ENCODE data around the gene RAB29. TPM values are rescaled to one million over a fixed set of nuclear protein-coding genes. Genes with fewer than 3 reads are reported as not detected.

The RAB29 gene
- total RNA-seq, 4 donors from 2014 or later: 17.0 to 74.8 (median 43.4) TPM

DNA sequence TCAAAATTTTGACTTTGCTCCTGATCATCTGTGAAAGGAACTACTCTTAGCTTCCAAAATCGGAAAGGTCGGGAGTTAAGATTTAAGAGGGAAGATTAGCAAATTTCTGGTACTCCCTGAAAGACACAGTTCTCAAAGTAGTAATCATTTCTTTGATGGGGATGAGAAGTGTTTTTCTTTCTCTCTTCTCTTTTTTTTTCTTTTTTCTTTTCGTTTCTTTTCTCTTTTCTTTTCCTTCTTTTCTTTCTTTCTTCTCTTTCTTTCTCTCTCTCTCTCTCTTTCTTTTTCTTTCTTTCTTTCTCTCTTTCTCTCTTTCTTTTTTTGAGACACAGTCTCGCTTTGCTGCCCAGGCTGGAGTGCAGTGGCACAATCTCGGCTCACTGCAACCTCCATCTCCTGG is 5.1 kb upstream of the RAB29 start:
- no peak overlapping the region for H3K27ac ChIP-seq
- no peaks in the 10 kb centered on the region for H3K27me3 ChIP-seq
- TF ChIP-seq POLR2A (IDR thresholded peaks at IDR 0.05): no peak
- TF ChIP-seq POLR2AphosphoS5 (IDR thresholded peaks at IDR 0.05): no peak
- no peak for TF ChIP-seq EP300 (IDR thresholded peaks at IDR 0.05)
- TF ChIP-seq, protein P1, sequence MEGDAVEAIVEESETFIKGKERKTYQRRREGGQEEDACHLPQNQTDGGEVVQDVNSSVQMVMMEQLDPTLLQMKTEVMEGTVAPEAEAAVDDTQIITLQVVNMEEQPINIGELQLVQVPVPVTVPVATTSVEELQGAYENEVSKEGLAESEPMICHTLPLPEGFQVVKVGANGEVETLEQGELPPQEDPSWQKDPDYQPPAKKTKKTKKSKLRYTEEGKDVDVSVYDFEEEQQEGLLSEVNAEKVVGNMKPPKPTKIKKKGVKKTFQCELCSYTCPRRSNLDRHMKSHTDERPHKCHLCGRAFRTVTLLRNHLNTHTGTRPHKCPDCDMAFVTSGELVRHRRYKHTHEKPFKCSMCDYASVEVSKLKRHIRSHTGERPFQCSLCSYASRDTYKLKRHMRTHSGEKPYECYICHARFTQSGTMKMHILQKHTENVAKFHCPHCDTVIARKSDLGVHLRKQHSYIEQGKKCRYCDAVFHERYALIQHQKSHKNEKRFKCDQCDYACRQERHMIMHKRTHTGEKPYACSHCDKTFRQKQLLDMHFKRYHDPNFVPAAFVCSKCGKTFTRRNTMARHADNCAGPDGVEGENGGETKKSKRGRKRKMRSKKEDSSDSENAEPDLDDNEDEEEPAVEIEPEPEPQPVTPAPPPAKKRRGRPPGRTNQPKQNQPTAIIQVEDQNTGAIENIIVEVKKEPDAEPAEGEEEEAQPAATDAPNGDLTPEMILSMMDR (IDR thresholded peaks at IDR 0.05): no peak
- no peak for ATAC-seq
- H3K4me1 ChIP-seq: peaks cover 0 to 30% (median 0%) of the 10 kb centered on the region in 3 donors
- H3K4me3 ChIP-seq: no peak overlapping the region
- no peaks in the 10 kb centered on the region for H3K9me3 ChIP-seq
- no peaks in the 10 kb centered on the region for H3K36me3 ChIP-seq
- WGBS, 2 donors (ENCODE audit: low coverage in 1 of 2): 40 to 77% methylated on average over 1 to 3 of the region's 5 CpGs

DNA sequence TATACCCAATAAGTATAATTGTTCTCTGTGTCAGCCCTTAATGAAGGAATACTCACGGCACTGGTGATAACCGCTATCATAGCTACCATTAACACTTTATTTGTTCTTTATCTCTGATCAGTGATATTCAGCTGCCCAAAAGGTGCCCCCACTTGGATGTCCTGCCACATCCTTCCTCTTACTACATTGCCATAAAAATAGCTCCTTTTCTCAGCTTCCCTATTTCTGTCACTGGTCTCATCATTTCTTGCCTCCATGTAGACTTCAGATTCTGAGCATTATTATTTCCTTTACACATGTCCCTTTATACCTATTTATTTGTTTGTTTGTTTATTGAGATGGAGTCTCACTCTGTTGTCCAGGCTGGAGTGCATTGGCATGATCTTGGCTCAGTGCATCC is 2.7 kb upstream of the RAB29 start:
- TF ChIP-seq POLR2AphosphoS5 (IDR thresholded peaks at IDR 0.05): no peak
- TF ChIP-seq POLR2A (IDR thresholded peaks at IDR 0.05): no peak
- TF ChIP-seq, protein P1 (IDR thresholded peaks at IDR 0.05): no peak
- no peak for TF ChIP-seq EP300 (IDR thresholded peaks at IDR 0.05)
- 93 to 100% methylated on average over 2 of the region's 2 CpGs for WGBS, 2 donors (ENCODE audit: low coverage in 1 of 2)

DNA sequence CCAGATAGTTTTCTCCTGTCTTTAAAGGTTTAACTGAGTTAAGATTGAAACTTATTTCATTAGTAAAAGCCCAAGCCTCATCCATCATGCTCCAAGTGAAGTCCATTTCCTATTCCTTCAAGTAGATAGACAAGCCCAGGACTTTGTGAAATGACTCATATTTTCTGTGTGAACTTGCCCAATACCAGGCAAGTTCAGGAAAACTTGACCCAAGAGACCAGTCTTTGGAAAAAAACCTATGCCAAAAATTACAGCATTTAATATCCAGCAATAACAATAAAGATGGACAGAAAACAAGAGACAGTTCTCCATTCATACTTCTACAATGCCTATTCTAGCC is 405 bp upstream of the RAB29 start:
- H3K27me3 ChIP-seq: no peaks in the 10 kb centered on the region
- peak; percentile 69 for ATAC-seq
- H3K4me1 ChIP-seq: peaks cover 0 to 21% (median 5%) of the 10 kb centered on the region in 3 donors
- no peaks in the 10 kb centered on the region for H3K9me3 ChIP-seq
- no peaks in the 10 kb centered on the region for H3K36me3 ChIP-seq
- H3K4me3 ChIP-seq: peak overlapping the region; percentile 70 to 90
- H3K27ac ChIP-seq: peak overlapping the region in 3 of 4 donors; percentile 74 to 85 (median 75)
- TF ChIP-seq, protein P1 (IDR thresholded peaks at IDR 0.05): no peak
- peak; percentile 30 for TF ChIP-seq POLR2AphosphoS5 (IDR thresholded peaks at IDR 0.05)
- no peak for TF ChIP-seq EP300 (IDR thresholded peaks at IDR 0.05)
- no peak for TF ChIP-seq POLR2A (IDR thresholded peaks at IDR 0.05)

More for the DNA sequence above, 2.7 kb upstream of the RAB29 start:
- H3K4me1 ChIP-seq: peaks cover 0 to 30% (median 5%) of the 10 kb centered on the region in 3 donors
- no peaks in the 10 kb centered on the region for H3K36me3 ChIP-seq
- H3K27me3 ChIP-seq: no peaks in the 10 kb centered on the region
- no peaks in the 10 kb centered on the region for H3K9me3 ChIP-seq
- H3K4me3 ChIP-seq: no peak overlapping the region
- H3K27ac ChIP-seq: no peak overlapping the region
- ATAC-seq: no peak

DNA sequence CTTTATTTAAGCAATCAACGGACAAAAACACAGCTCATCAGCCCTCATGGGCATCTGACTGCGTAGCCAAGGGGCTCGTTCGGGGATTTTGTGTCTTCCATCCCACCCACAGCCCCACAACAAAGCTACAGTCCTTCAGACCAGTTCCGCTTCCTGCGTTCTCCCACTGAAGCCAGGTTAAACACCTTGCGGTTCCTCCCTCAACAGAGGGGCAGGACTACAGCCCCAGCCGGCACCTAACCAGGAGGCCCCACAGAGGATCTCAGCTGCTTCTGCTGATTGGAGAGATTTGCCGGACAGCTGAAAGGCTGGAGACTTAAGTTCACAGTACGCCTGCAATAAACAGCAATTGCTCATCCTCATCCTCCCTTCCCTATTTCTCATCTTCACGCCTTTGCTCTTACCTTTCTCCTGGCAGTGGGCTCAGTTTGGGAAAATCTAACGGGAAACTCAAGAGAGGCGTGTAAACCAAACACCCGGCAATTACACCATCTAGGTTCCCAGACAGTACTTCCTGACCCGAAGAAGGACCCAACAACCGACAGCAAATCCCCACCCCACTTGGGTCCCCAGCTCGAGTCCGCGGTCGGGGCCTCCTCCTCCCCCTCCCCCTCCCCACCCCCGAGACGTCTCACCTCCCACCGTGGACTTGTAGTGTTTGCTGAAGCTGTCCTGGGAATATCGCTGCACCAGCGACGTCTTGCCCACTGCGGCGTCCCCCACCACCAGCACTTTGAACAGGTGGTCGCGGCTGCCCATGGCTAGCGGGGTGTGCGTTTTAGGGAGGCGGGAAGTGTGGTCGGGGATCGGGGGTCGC is 876 bp downstream of the RAB29 start:
- ATAC-seq: peak; percentile 36
- no peaks in the 10 kb centered on the region for H3K27me3 ChIP-seq
- peaks cover 0 to 5% of the 10 kb centered on the region in 2 donors for H3K36me3 ChIP-seq
- H3K9me3 ChIP-seq: no peaks in the 10 kb centered on the region
- H3K27ac ChIP-seq: peak overlapping the region in 3 of 4 donors; percentile 74 to 85 (median 75)
- 9 to 11% methylated on average over 11 to 19 of the region's 36 CpGs for WGBS, 2 donors (ENCODE audit: low coverage in 1 of 2)
- H3K4me1 ChIP-seq: peaks cover 0 to 29% (median 5%) of the 10 kb centered on the region in 3 donors
- H3K4me3 ChIP-seq: peak overlapping the region; percentile 70 to 90
- TF ChIP-seq, protein P1 (IDR thresholded peaks at IDR 0.05): no peak
- TF ChIP-seq POLR2AphosphoS5 (IDR thresholded peaks at IDR 0.05) (no peak), POLR2A (IDR thresholded peaks at IDR 0.05) (no peak), EP300 (IDR thresholded peaks at IDR 0.05) (no peak)

DNA sequence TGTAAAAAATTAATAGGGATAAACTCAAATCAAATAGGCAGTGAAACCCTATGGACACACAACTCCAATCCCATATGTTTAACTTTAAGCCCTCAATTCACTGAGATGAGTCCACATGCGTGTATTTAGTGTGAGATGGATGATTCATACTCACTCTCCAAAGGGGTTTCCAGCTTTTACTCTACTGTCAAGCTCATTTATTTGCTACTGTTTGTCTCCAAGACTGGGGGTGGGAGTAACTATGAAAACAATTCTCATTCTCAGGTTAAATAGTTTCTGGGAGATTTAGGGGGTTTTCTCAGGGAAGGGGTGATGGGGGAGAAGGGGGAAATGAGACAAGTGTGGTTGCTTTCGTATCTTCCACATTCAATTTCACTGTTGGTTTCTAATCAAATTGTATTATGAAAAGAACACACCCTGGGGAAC is 2.7 kb downstream of the RAB29 start:
- ATAC-seq: no peak
- WGBS, 2 donors (ENCODE audit: low coverage in 1 of 2): 93 to 100% methylated on average over 1 to 2 of the region's 2 CpGs
- H3K4me1 ChIP-seq: peaks cover 0 to 33% (median 5%) of the 10 kb centered on the region in 3 donors
- H3K27me3 ChIP-seq: no peaks in the 10 kb centered on the region
- H3K36me3 ChIP-seq: peaks cover 0 to 8% of the 10 kb centered on the region in 2 donors
- no peak overlapping the region for H3K4me3 ChIP-seq
- H3K27ac ChIP-seq: no peak overlapping the region
- TF ChIP-seq, protein P1 (IDR thresholded peaks at IDR 0.05): no peak
- TF ChIP-seq POLR2A (IDR thresholded peaks at IDR 0.05) (no peak), POLR2AphosphoS5 (IDR thresholded peaks at IDR 0.05) (no peak), EP300 (IDR thresholded peaks at IDR 0.05) (no peak)
- no peaks in the 10 kb centered on the region for H3K9me3 ChIP-seq

All from gastroesophageal sphincter (tissue), 4 donors.